AG04449 (cell line): ENCODE data around the gene CATSPERE.

Experiments used
- CTCF ChIA-PET: fragments of 350-600 bp; formaldehyde crosslinking; extraction: SDS; loops from one replicate; lab custom pipeline; 2021; ENCODE audit warnings: antibody characterized with exemption; lab: Yijun Ruan, JAX
- POLR2A ChIA-PET: fragments of 400-600, 350-600 bp; formaldehyde crosslinking; extraction: SDS; loops from one replicate; lab custom pipeline; 2020; ENCODE audit warnings: antibody characterized with exemption, inconsistent platforms; lab: Yijun Ruan, JAX
- DNase-seq: peaks from one replicate; pipeline ENCODE4 v3.0.0-alpha.2; 2010; ENCODE audit warnings: low read depth, low spot score
- H3K4me3 ChIP-seq: 2 replicates; pipeline ENCODE4 v1.5.1; 2011; ENCODE audit warnings: low read depth, mild to moderate bottlenecking, control low read depth, low read length
- TF ChIP-seq, protein P1 (sequence below): IDR thresholded peaks from one replicate; pipeline ENCODE4 v1.5.1; 2011; ENCODE audit warnings: mild to moderate bottlenecking, moderate library complexity, low read length, control low read depth, inconsistent platforms; ENCODE audit not compliant: insufficient read depth; ENCODE audit errors: missing control alignments

The CATSPERE gene

DNA sequence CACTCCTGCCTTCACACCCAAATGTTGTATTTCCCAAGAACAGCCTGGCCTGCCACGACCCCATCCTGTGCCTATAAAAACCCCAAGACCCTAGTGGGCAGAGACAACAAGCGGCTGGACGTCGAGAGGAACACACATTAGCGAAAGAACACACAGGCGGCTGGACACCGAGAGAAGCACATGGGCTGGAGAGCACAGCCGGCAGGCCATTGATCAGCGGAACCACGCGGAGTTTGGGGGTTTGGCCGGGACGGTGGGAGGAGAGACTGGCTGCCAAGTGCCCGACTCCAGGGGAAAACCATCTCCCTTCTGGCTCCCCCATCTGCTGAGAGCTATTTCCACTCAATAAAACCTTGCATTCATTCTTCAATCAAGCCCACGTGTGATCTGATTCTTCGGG, 181.5 kb downstream of the CATSPERE start:
- POLR2A ChIA-PET = no interaction called here
- CTCF ChIA-PET = no interaction called here

DNA sequence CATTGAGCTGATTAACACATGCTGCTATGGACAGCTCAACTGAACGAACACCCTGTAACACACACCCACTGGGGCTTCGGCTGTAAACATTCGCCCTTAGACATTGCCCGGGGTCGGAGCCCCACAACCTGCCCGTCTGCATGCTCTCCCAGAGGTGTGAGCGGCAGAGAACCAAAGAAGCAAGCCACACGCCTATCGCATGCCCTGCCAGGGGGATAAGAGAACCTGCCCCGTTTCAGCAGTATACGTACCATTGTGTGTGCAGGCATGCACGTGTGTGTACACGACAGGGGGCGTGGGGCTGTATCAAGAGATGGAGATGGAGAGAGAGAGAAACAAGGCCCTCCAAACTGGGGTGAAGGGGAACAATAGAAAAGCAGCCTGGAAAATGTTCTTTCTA, 181.9 kb downstream of the CATSPERE start:
- ChIA-PET POLR2A (no interaction called here), CTCF (no interaction called here)
- H3K4me3 ChIP-seq = no peak overlapping the region
- TF ChIP-seq, protein P1, sequence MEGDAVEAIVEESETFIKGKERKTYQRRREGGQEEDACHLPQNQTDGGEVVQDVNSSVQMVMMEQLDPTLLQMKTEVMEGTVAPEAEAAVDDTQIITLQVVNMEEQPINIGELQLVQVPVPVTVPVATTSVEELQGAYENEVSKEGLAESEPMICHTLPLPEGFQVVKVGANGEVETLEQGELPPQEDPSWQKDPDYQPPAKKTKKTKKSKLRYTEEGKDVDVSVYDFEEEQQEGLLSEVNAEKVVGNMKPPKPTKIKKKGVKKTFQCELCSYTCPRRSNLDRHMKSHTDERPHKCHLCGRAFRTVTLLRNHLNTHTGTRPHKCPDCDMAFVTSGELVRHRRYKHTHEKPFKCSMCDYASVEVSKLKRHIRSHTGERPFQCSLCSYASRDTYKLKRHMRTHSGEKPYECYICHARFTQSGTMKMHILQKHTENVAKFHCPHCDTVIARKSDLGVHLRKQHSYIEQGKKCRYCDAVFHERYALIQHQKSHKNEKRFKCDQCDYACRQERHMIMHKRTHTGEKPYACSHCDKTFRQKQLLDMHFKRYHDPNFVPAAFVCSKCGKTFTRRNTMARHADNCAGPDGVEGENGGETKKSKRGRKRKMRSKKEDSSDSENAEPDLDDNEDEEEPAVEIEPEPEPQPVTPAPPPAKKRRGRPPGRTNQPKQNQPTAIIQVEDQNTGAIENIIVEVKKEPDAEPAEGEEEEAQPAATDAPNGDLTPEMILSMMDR = no peak
- DNase-seq = no peak

More for the DNA sequence above, 181.5 kb downstream of the CATSPERE start:
- no peak overlapping the region for H3K4me3 ChIP-seq
- TF ChIP-seq, protein P1 = no peak
- no peak for DNase-seq

DNA sequence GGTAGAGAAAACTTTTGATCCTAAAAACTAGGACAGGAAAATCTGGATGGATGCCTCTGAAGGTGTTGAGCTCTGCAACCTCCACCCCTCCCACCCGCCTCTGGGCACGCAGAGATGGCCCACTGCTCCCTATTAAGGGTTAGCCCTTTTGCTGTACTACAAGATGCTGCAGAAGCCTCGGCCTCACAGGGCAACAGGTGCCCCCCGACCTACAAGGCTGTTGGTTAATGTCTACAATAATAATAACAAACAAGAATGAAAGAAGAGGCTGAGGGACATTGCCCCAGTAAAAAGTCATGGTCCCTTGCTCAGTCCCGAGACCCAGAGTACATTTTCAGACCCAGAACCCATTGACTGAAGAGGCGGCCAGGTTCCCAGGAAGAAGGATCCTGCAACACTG, 184.3 kb downstream of the CATSPERE start:
- POLR2A ChIA-PET = no interaction called here

GRCh38 chr1:244645890-244646289, 184.8 kb downstream of the CATSPERE start:
- TF ChIP-seq, protein P1 = no peak
- ChIA-PET POLR2A (no interaction called here), CTCF (no interaction called here)
- H3K4me3 ChIP-seq = no peak overlapping the region
- DNase-seq = no peak

More for the DNA sequence above, 184.3 kb downstream of the CATSPERE start:
- TF ChIP-seq, protein P1 = no peak
- no peak overlapping the region for H3K4me3 ChIP-seq
- no peak for DNase-seq
- CTCF ChIA-PET = no interaction called here

DNA sequence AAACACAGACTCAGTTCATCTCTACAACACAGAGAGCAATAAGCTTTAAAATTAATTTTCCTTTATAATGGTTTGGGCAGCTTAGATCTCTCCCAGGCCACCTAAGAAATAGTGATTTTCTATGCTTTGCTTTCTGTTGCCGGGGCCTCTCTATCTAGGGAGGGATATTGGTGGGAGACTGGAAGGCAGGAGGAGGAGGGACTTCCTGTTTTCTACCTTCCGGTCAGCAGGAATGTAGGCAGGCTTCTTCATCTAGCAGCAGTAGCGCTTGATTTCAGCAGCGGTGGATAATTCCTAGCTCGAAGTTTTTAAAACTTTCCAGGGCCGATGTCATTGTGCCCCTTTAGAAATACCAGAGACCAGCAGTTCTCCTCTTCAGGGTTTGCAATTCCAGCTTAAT, 186.7 kb downstream of the CATSPERE start:
- no peak for DNase-seq
- ChIA-PET CTCF (interaction anchor here (1.0 to 1.3 kb wide), 3 partner anchors 26 to 149 kb away, joined by 3 to 5 read pairs (median 5); no protein-coding TSS in a partner anchor), POLR2A (no interaction called here)
- TF ChIP-seq, protein P1 = no peak
- no peak overlapping the region for H3K4me3 ChIP-seq

- CTCF ChIA-PET = interaction anchor here (0.7 to 3.9 kb wide), 7 partner anchors 12 to 145 kb away, joined by 3 to 20 read pairs (median 4); no protein-coding TSS in a partner anchor
- DNase-seq = no peak
- TF ChIP-seq, protein P1 = no peak
- H3K4me3 ChIP-seq = peak overlapping the region; percentile 72
- POLR2A ChIA-PET = no interaction called here
Measured at GRCh38 chr1:244651956-244652622, 191.0 kb downstream of the CATSPERE start.
